Measurements from ENCODE around the gene ZNF597.

Gene ZNF597

GRCh38 chr16:3481696-3482658, 38.7 kb upstream of the ZNF597 start:
- Histone ChIP-seq H2BK15ac (ENCODE audit: low read depth, poor library complexity, severe bottlenecking) (no peak overlapping the region), H2BK12ac (ENCODE audit: low read length in 2 of 2) (no peak overlapping the region), H3K18ac (ENCODE audit: low read depth in 1 of 2, low read length in 2 of 2) (no peak overlapping the region), H3K9me3 (ENCODE audit: control insufficient read depth, low read length) (no peaks in the 10 kb centered on the region), H3K79me1 (replicated peaks; ENCODE audit: low read length, poor library complexity, severe bottlenecking) (peaks cover 57% of the 10 kb centered on the region), H3K23ac (ENCODE audit: low read length in 2 of 2) (no peak overlapping the region), H2BK5ac (ENCODE audit: low read depth, low read length, poor library complexity, severe bottlenecking) (no peak overlapping the region), H3K9ac (ENCODE audit: low read length) (no peak overlapping the region), H3K27me3 (ENCODE audit: control insufficient read depth in 1 of 2, insufficient read depth in 1 of 2, low read length in 2 of 2) (no peaks in the 10 kb centered on the region), H3K4me1 (ENCODE audit: control insufficient read depth, insufficient read depth, low read depth, low read length) (peaks cover 16% of the 10 kb centered on the region), H3K4ac (ENCODE audit: low read depth in 1 of 2, low read length in 2 of 2) (no peak overlapping the region), H4K91ac (ENCODE audit: low read length) (no peak overlapping the region), H2BK120ac (ENCODE audit: low read depth, low read length) (no peak overlapping the region), H3K27ac (ENCODE audit: low read length, poor library complexity, severe bottlenecking) (no peak overlapping the region), H2AK5ac (ENCODE audit: low read length, severe bottlenecking) (no peak overlapping the region), H4K8ac (ENCODE audit: low read length) (no peak overlapping the region), H3K14ac (ENCODE audit: low read length in 2 of 2) (no peak overlapping the region), H3K4me3 (ENCODE audit: insufficient read depth in 1 of 2, low read depth in 1 of 2, low read length in 2 of 2) (no peak overlapping the region), H3K36me3 (ENCODE audit: control insufficient read depth in 1 of 2, insufficient read depth in 2 of 2, low read depth in 1 of 2, low read length in 2 of 2) (peaks cover 78 to 81% of the 10 kb centered on the region in 2 experiments), H2AFZ (ENCODE audit: low read depth, low read length) (no peak overlapping the region), H3K4me2 (ENCODE audit: low read length, poor library complexity, severe bottlenecking) (no peak overlapping the region)
- 94% methylated on average over 32 of the region's 32 CpGs for WGBS
- DNase-seq = no peak

GRCh38 chr16:3480901-3481695, 37.8 kb upstream of the ZNF597 start:
- Histone ChIP-seq H3K14ac (ENCODE audit: low read length in 2 of 2) (no peak overlapping the region), H3K18ac (ENCODE audit: low read depth in 1 of 2, low read length in 2 of 2) (no peak overlapping the region), H3K36me3 (ENCODE audit: control insufficient read depth in 1 of 2, insufficient read depth in 2 of 2, low read depth in 1 of 2, low read length in 2 of 2) (peaks cover 71 to 73% of the 10 kb centered on the region in 2 experiments), H2BK120ac (ENCODE audit: low read depth, low read length) (no peak overlapping the region), H2AFZ (ENCODE audit: low read depth, low read length) (no peak overlapping the region), H3K4me1 (ENCODE audit: control insufficient read depth, insufficient read depth, low read depth, low read length) (peaks cover 11% of the 10 kb centered on the region), H4K91ac (ENCODE audit: low read length) (no peak overlapping the region), H3K27ac (ENCODE audit: low read length, poor library complexity, severe bottlenecking) (no peak overlapping the region), H4K8ac (ENCODE audit: low read length) (peak overlapping the region; percentile 45), H2BK15ac (ENCODE audit: low read depth, poor library complexity, severe bottlenecking) (no peak overlapping the region), H3K4me2 (ENCODE audit: low read length, poor library complexity, severe bottlenecking) (no peak overlapping the region), H3K27me3 (ENCODE audit: control insufficient read depth in 1 of 2, insufficient read depth in 1 of 2, low read length in 2 of 2) (no peaks in the 10 kb centered on the region), H2BK12ac (ENCODE audit: low read length in 2 of 2) (no peak overlapping the region), H2BK5ac (ENCODE audit: low read depth, low read length, poor library complexity, severe bottlenecking) (no peak overlapping the region), H3K4ac (ENCODE audit: low read depth in 1 of 2, low read length in 2 of 2) (no peak overlapping the region), H3K9me3 (ENCODE audit: control insufficient read depth, low read length) (no peaks in the 10 kb centered on the region), H3K23ac (ENCODE audit: low read length in 2 of 2) (no peak overlapping the region), H3K4me3 (ENCODE audit: insufficient read depth in 1 of 2, low read depth in 1 of 2, low read length in 2 of 2) (no peak overlapping the region), H2AK5ac (ENCODE audit: low read length, severe bottlenecking) (no peak overlapping the region), H3K79me1 (replicated peaks; ENCODE audit: low read length, poor library complexity, severe bottlenecking) (peaks cover 53% of the 10 kb centered on the region), H3K9ac (ENCODE audit: low read length) (no peak overlapping the region)
- WGBS = 75% methylated on average over 18 of the region's 18 CpGs
- no peak for DNase-seq

- Histone ChIP-seq H2BK120ac (ENCODE audit: low read depth, low read length) (no peak overlapping the region), H3K14ac (ENCODE audit: low read length in 2 of 2) (no peak overlapping the region), H2AFZ (ENCODE audit: low read depth, low read length) (no peak overlapping the region), H2BK12ac (ENCODE audit: low read length in 2 of 2) (no peak overlapping the region), H3K9ac (ENCODE audit: low read length) (no peak overlapping the region), H3K27me3 (ENCODE audit: control insufficient read depth in 1 of 2, insufficient read depth in 1 of 2, low read length in 2 of 2) (no peaks in the 10 kb centered on the region), H2AK5ac (ENCODE audit: low read length, severe bottlenecking) (no peak overlapping the region), H3K4ac (ENCODE audit: low read depth in 1 of 2, low read length in 2 of 2) (no peak overlapping the region), H3K4me1 (ENCODE audit: control insufficient read depth, insufficient read depth, low read depth, low read length) (peaks cover 11% of the 10 kb centered on the region), H4K91ac (ENCODE audit: low read length) (no peak overlapping the region), H3K79me1 (replicated peaks; ENCODE audit: low read length, poor library complexity, severe bottlenecking) (peaks cover 39% of the 10 kb centered on the region), H3K27ac (ENCODE audit: low read length, poor library complexity, severe bottlenecking) (no peak overlapping the region), H4K8ac (ENCODE audit: low read length) (no peak overlapping the region), H3K9me3 (ENCODE audit: control insufficient read depth, low read length) (no peaks in the 10 kb centered on the region), H2BK15ac (ENCODE audit: low read depth, poor library complexity, severe bottlenecking) (no peak overlapping the region), H3K4me3 (ENCODE audit: insufficient read depth in 1 of 2, low read depth in 1 of 2, low read length in 2 of 2) (no peak overlapping the region), H3K23ac (ENCODE audit: low read length in 2 of 2) (no peak overlapping the region), H3K36me3 (ENCODE audit: control insufficient read depth in 1 of 2, insufficient read depth in 2 of 2, low read depth in 1 of 2, low read length in 2 of 2) (peaks cover 59 to 65% of the 10 kb centered on the region in 2 experiments), H2BK5ac (ENCODE audit: low read depth, low read length, poor library complexity, severe bottlenecking) (no peak overlapping the region), H3K4me2 (ENCODE audit: low read length, poor library complexity, severe bottlenecking) (no peak overlapping the region), H3K18ac (ENCODE audit: low read depth in 1 of 2, low read length in 2 of 2) (no peak overlapping the region)
- no peak for DNase-seq
- 99% methylated on average over 9 of the region's 12 CpGs for WGBS
Measured at GRCh38 chr16:3479654-3480216, 36.4 kb upstream of the ZNF597 start.

All from mesenchymal stem cell (in vitro differentiated cells and primary cell).